Measurements from ENCODE around the gene SEMA6B.

DNA sequence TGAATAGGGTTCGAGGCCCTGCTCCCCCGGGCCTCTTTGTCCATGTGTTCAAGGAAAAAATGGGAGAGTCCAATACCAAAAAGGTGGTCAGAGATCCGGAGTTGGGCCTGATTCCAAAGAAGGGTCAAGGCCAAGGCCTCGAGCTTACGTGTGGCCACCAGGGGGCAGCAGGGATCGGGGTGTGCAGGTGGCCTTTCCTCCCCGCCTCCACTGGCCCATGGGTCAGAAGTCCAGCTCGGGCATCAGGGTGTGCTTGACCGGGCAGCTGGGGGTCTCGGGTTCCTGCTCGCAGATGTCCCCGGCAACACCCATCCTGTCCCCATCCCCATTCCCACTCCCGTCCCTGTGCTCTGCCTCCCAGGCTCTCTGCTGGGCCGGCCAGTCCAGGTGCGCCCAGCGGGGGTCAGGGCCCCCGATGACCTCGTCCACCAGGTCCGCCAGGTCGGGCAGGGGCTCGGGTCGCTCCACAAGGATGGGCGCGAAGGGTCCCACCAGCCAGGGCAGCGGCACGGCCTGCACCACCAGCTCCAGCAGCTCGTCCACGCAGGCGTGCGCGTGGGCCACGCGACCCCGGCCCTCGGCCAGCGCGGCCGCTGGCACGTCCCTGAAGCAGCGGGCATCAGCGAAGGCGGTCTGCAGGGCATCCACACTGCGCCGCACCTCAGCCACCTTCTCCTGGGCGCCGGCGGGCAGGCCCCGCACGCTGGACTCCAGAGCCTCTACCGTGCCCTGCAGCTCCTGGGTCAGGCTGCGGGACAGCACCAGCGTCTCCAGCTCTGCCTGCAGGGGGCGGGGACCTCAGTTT is 36.0 kb downstream of the SEMA6B start:
- TF ChIP-seq, protein P1, sequence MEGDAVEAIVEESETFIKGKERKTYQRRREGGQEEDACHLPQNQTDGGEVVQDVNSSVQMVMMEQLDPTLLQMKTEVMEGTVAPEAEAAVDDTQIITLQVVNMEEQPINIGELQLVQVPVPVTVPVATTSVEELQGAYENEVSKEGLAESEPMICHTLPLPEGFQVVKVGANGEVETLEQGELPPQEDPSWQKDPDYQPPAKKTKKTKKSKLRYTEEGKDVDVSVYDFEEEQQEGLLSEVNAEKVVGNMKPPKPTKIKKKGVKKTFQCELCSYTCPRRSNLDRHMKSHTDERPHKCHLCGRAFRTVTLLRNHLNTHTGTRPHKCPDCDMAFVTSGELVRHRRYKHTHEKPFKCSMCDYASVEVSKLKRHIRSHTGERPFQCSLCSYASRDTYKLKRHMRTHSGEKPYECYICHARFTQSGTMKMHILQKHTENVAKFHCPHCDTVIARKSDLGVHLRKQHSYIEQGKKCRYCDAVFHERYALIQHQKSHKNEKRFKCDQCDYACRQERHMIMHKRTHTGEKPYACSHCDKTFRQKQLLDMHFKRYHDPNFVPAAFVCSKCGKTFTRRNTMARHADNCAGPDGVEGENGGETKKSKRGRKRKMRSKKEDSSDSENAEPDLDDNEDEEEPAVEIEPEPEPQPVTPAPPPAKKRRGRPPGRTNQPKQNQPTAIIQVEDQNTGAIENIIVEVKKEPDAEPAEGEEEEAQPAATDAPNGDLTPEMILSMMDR (IDR thresholded peaks at IDR 0.05), result peak; percentile 54 to 65 (median 62)
- no peak for TF ChIP-seq POLR2AphosphoS5 (IDR thresholded peaks at IDR 0.05)
